NCI-H1436 treated with DMSO at 0.1 percent for 48 hours (cell line): ENCODE data around the gene SAMD5.
"Not testable (repeated sequence)": the region's sequence is repeated elsewhere in the genome, so short reads cannot be mapped to it uniquely, and the experiment has no call there.

Source experiments
- DNase-seq: peaks from one replicate; lab custom pipeline; 2025; lab: John Stamatoyannopoulos, UW

Gene SAMD5

GRCh38 chr6:147528511-147529145 lies 20.1 kb downstream of the SAMD5 start:
- DNase-seq: no peak

GRCh38 chr6:147530132-147531060 lies 21.9 kb downstream of the SAMD5 start:
- DNase-seq: no peak

- no peak for DNase-seq
Observed at GRCh38 chr6:147531321-147531720, 22.8 kb downstream of the SAMD5 start.

GRCh38 chr6:147534116-147534860 lies 25.8 kb downstream of the SAMD5 start:
- no peak for DNase-seq

GRCh38 chr6:147538821-147539220 lies 30.3 kb downstream of the SAMD5 start:
- DNase-seq: no peak

GRCh38 chr6:147540075-147540474 lies 31.6 kb downstream of the SAMD5 start:
- DNase-seq: no peak

GRCh38 chr6:147542436-147542835 lies 33.9 kb downstream of the SAMD5 start:
- not testable (repeated sequence) for DNase-seq

- no peak for DNase-seq
Observed at GRCh38 chr6:147544420-147544819, 35.9 kb downstream of the SAMD5 start.

GRCh38 chr6:147546501-147547368 lies 38.2 kb downstream of the SAMD5 start:
- DNase-seq: no peak

GRCh38 chr6:147547369-147547902 lies 38.9 kb downstream of the SAMD5 start:
- no peak for DNase-seq

- DNase-seq: no peak
Observed at GRCh38 chr6:147548921-147549475, 40.5 kb downstream of the SAMD5 start.

- no peak for DNase-seq
Observed at GRCh38 chr6:147549531-147549930, 41.0 kb downstream of the SAMD5 start.

GRCh38 chr6:147551976-147552375 lies 43.5 kb downstream of the SAMD5 start:
- no peak for DNase-seq

GRCh38 chr6:147553099-147553498 lies 44.6 kb downstream of the SAMD5 start:
- no peak for DNase-seq

- DNase-seq: no peak
Observed at GRCh38 chr6:147554281-147554680, 45.8 kb downstream of the SAMD5 start.

GRCh38 chr6:147559006-147559405 lies 50.5 kb downstream of the SAMD5 start:
- no peak for DNase-seq

GRCh38 chr6:147560670-147561069 lies 52.2 kb downstream of the SAMD5 start:
- no peak for DNase-seq

- DNase-seq: no peak
Observed at GRCh38 chr6:147561726-147562125, 53.2 kb downstream of the SAMD5 start.

- DNase-seq: no peak
Observed at GRCh38 chr6:147563472-147563871, 55.0 kb downstream of the SAMD5 start.

- DNase-seq: no peak
Observed at GRCh38 chr6:147564556-147564955, 56.1 kb downstream of the SAMD5 start.
